IMR-90 (cell line): ENCODE data around the gene AKR1C4. TPM values are rescaled to one million over a fixed set of nuclear protein-coding genes. Genes with fewer than 3 reads are reported as not detected.

ENCODE experiments used
- ATAC-seq: fragments of 200-7000 bp; cut with Tn5 transposase; 2 replicates; pipeline ENCODE4 v1.9.1; 2020; ENCODE audit warnings: low read depth, mild to moderate bottlenecking, moderate library complexity
- BruUV-seq: library from RNA; stranded (reverse); fragments of 400-500 nt; replicated peaks from 2 replicates; lab custom pipeline; 2021; lab: Mats Ljungman, UMichigan
- CTCF ChIA-PET: fragments of 300-600 bp; formaldehyde crosslinking; extraction: SDS; loops from one replicate; lab custom pipeline; 2021; ENCODE audit warnings: antibody characterized with exemption; lab: Yijun Ruan, JAX
- POLR2A ChIA-PET: fragments of 300-600 bp; sonication (Branson Sonifier 250); formaldehyde crosslinking; loops from one replicate; lab custom pipeline; 2022; ENCODE audit warnings: antibody characterized with exemption; ENCODE audit not compliant: unreplicated experiment; lab: Charles Lee
- DNase-seq: peaks from one replicate; pipeline ENCODE4 v3.0.0; 2013
- H2AFZ ChIP-seq: replicated peaks from 2 replicates; pipeline ENCODE3; 2013; ENCODE audit warnings: low read length, mild to moderate bottlenecking; ENCODE audit not compliant: poor library complexity
- H2AK5ac ChIP-seq: 2 replicates; pipeline ENCODE4 v1.6.1; 2013; ENCODE audit warnings: low read depth, low read length, inconsistent platforms
- H2AK9ac ChIP-seq: replicated peaks from 2 replicates; pipeline ENCODE3; 2013; ENCODE audit warnings: mild to moderate bottlenecking, low read depth, low read length, moderate library complexity; ENCODE audit not compliant: poor library complexity
- H2BK120ac ChIP-seq: 2 replicates; pipeline ENCODE4 v1.6.1; 2013; ENCODE audit warnings: low read depth, low read length, inconsistent platforms
- H2BK15ac ChIP-seq: 3 replicates; pipeline ENCODE4 v1.6.1; 2013; ENCODE audit warnings: low read depth, low read length, inconsistent platforms
- H2BK20ac ChIP-seq: 2 replicates; pipeline ENCODE4 v1.6.1; 2013; ENCODE audit warnings: low read depth, mild to moderate bottlenecking, inconsistent platforms, low read length, moderate library complexity
- H2BK5ac ChIP-seq: 2 replicates; pipeline ENCODE4 v1.6.1; 2013; ENCODE audit warnings: mild to moderate bottlenecking, low read depth, low read length, inconsistent platforms; ENCODE audit not compliant: poor library complexity, severe bottlenecking
- H3K14ac ChIP-seq: replicated peaks from 2 replicates; pipeline ENCODE4 v1.6.1; 2013; ENCODE audit warnings: low read depth, low read length, inconsistent platforms
- H3K18ac ChIP-seq: 2 replicates; pipeline ENCODE4 v1.6.1; 2013; ENCODE audit warnings: low read depth, low read length, control low read depth
- H3K23ac ChIP-seq: 2 replicates; pipeline ENCODE4 v1.6.1; 2013; ENCODE audit warnings: low read depth, low read length, inconsistent platforms
- H3K27ac ChIP-seq: 2 replicates; pipeline ENCODE4 v1.5.1; 2013; ENCODE audit warnings: mild to moderate bottlenecking, control low read depth, low read length; ENCODE audit not compliant: insufficient read depth
- H3K27me3 ChIP-seq: 2 replicates; pipeline ENCODE4 v1.6.1; 2013; ENCODE audit warnings: low read length; ENCODE audit not compliant: control insufficient read depth, insufficient read depth
- H3K36me3 ChIP-seq: 2 replicates; pipeline ENCODE4 v1.6.1; 2013; ENCODE audit warnings: low read length, mixed read lengths; ENCODE audit not compliant: control insufficient read depth, insufficient read depth
- H3K4ac ChIP-seq: 2 replicates; pipeline ENCODE4 v1.6.1; 2013; ENCODE audit warnings: low read depth, low read length, inconsistent platforms
- H3K4me1 ChIP-seq: 2 replicates; pipeline ENCODE4 v1.6.1; 2013; ENCODE audit warnings: low read length, mixed read lengths; ENCODE audit not compliant: control insufficient read depth, insufficient read depth
- H3K4me2 ChIP-seq: 2 replicates; pipeline ENCODE4 v1.6.1; 2013; ENCODE audit warnings: low read depth, mild to moderate bottlenecking, control low read depth, low read length, moderate library complexity
- H3K4me3 ChIP-seq: 2 replicates; pipeline ENCODE4 v1.5.1; 2013; ENCODE audit warnings: low read depth, mild to moderate bottlenecking, control low read depth, low read length, moderate library complexity; ENCODE audit not compliant: insufficient read depth
- H3K56ac ChIP-seq: 2 replicates; pipeline ENCODE4 v1.6.1; 2013; ENCODE audit warnings: low read length, inconsistent platforms; ENCODE audit not compliant: insufficient read depth; ENCODE audit errors: extremely low read depth
- H3K79me1 ChIP-seq, 2 experiments: 2 replicates each; pipeline ENCODE4 v1.6.1; 2013; ENCODE audit warnings: low read length in 2 of 2, inconsistent platforms in 1 of 2, low read depth in 1 of 2
- H3K9ac ChIP-seq: 2 replicates; pipeline ENCODE4 v1.6.1; 2013; ENCODE audit warnings: low read depth, low read length, control low read depth
- H3K9me1 ChIP-seq: 2 replicates; pipeline ENCODE4 v1.6.1; 2013; ENCODE audit warnings: low read length, inconsistent platforms; ENCODE audit not compliant: insufficient read depth
- H3K9me3 ChIP-seq: 2 replicates; pipeline ENCODE4 v1.6.1; 2013; ENCODE audit warnings: low read length; ENCODE audit not compliant: control insufficient read depth, insufficient read depth
- H4K20me1 ChIP-seq: 2 replicates; pipeline ENCODE4 v1.6.1; 2013; ENCODE audit warnings: low read length, inconsistent platforms; ENCODE audit not compliant: insufficient read depth
- H4K5ac ChIP-seq: 2 replicates; pipeline ENCODE4 v1.6.1; 2013; ENCODE audit warnings: mild to moderate bottlenecking, low read depth, low read length, control low read depth
- H4K8ac ChIP-seq, 2 experiments: 2 replicates each; pipeline ENCODE4 v1.6.1; 2013; ENCODE audit warnings: low read depth in 2 of 2, low read length in 2 of 2, control low read depth in 1 of 2, inconsistent platforms in 1 of 2
- H4K91ac ChIP-seq: 2 replicates; pipeline ENCODE4 v1.6.1; 2013; ENCODE audit warnings: low read depth, low read length, inconsistent platforms; ENCODE audit not compliant: insufficient read depth
- CEBPB ChIP-seq: IDR thresholded peaks from 2 replicates; pipeline ENCODE4 v1.6.1; 2012; ENCODE audit warnings: low read depth, low read length, improper control_type of control experiment
- CHD1 ChIP-seq: IDR thresholded peaks from 2 replicates; pipeline ENCODE4 v1.6.1; 2012; ENCODE audit warnings: low read depth, low read length, improper control_type of control experiment
- FOS ChIP-seq: fragments of 150-350 bp; IDR thresholded peaks from 2 replicates; pipeline ENCODE4 v1.6.1; 2016; ENCODE audit warnings: low read depth, low read length
- MAFK ChIP-seq: IDR thresholded peaks from 2 replicates; pipeline ENCODE4 v1.6.1; 2012; ENCODE audit warnings: low read depth, low read length, improper control_type of control experiment
- NFE2L2 ChIP-seq: fragments of 150-350 bp; IDR thresholded peaks from 2 replicates; pipeline ENCODE4 v1.6.1; 2016; ENCODE audit warnings: low read depth, mild to moderate bottlenecking, low read length
- POLR2A ChIP-seq: IDR thresholded peaks from 2 replicates; pipeline ENCODE4 v1.6.1; 2012; ENCODE audit warnings: mild to moderate bottlenecking, low read depth, low read length
- RCOR1 ChIP-seq: IDR thresholded peaks from 2 replicates; pipeline ENCODE4 v1.6.1; 2012; ENCODE audit warnings: mild to moderate bottlenecking, low read length, improper control_type of control experiment; ENCODE audit not compliant: insufficient replicate concordance
- RFX5 ChIP-seq: IDR thresholded peaks from 2 replicates; pipeline ENCODE4 v1.8.0; 2012; ENCODE audit warnings: low read depth, mild to moderate bottlenecking, low read length, moderate library complexity
- SMC3 ChIP-seq: fragments of 150-350 bp; IDR thresholded peaks from 2 replicates; pipeline ENCODE4 v1.6.1; 2016; ENCODE audit warnings: low read depth, mild to moderate bottlenecking, antibody characterized with exemption, low read length, moderate library complexity
- USF2 ChIP-seq: fragments of 150-350 bp; IDR thresholded peaks from 2 replicates; pipeline ENCODE4 v1.6.1; 2017; ENCODE audit warnings: mild to moderate bottlenecking, antibody characterized with exemption, low read length, low read depth
- WGBS, 2 experiments: methylation state at CpG; one replicate each; pipeline versions ENCODE4 v1.1.5 to v1.1.7; 2013; ENCODE audit warnings: missing lambda C conversion rate in 2 of 2; ENCODE audit not compliant: insufficient read length in 1 of 2; ENCODE audit errors: extremely low coverage in 2 of 2; 5-methylcytosine and 5-hydroxymethylcytosine counted together
- dilution Hi-C: fragments of 300-500 bp; cut with HindIII; formaldehyde crosslinking; loops from one replicate; pipeline ENCODE4 v1.14.3; 2018; ENCODE audit warnings: low sequenced_read_pairs; ENCODE audit not compliant: unreplicated experiment
- in situ Hi-C: fragments of 300-500 bp; cut with MboI; formaldehyde crosslinking; loops from 3 replicates; pipeline ENCODE4 v1.14.3; 2019; ENCODE audit warnings: low sequenced_read_pairs, inconsistent platforms, mixed read lengths
- intact Hi-C: fragments of 100-400 bp; cut with micrococcal nuclease; formaldehyde crosslinking; loops from 2 replicates; pipeline ENCODE4 v1.10.0; 2022
- polyA plus RNA-seq, 3 experiments: library from polyadenylated mRNA; depleted of rRNA; stranded (reverse); fragments of >200 nt; gene quantifications; 2 replicates each; pipeline ENCODE4 v1.2.3, GENCODE V29; 2012; ENCODE audit warnings: low replicate concordance in 1 of 3
- total RNA-seq: library from RNA; depleted of rRNA; stranded (reverse); fragments of >200 nt; gene quantifications from 2 replicates; pipeline ENCODE4 v1.2.3, GENCODE V29; 2012

AKR1C4 gene
- total and polyA plus RNA-seq, 2 of the 4 experiments (the other 2 are of a cell fraction): not detected

- POLR2A ChIA-PET: no interaction called here
- no CpG with 5 or more reads among the region's 1 CpG for WGBS, 2 experiments
These were observed 40.7 kb upstream of the AKR1C4 start for GRCh38 chr10:5155951-5156350.

More at GRCh38 chr10:5155951-5156350, 40.7 kb upstream of the AKR1C4 start:
- no peak overlapping the region for H3K4me2 ChIP-seq
- no peak overlapping the region for H3K4me3 ChIP-seq
- H4K20me1 ChIP-seq: no peaks in the 10 kb centered on the region
- H3K9me1 ChIP-seq: no peaks in the 10 kb centered on the region
- no peak overlapping the region for H3K9ac ChIP-seq
- in situ Hi-C loops (no loop called here), intact Hi-C loops (no loop called here), dilution Hi-C loops (no loop called here)
- no peak overlapping the region for H4K91ac ChIP-seq
- H3K27ac ChIP-seq: no peak overlapping the region
- no peaks in the 10 kb centered on the region for H3K36me3 ChIP-seq
- no peak overlapping the region for H3K4ac ChIP-seq
- H2BK5ac ChIP-seq: no peak overlapping the region
- H4K8ac ChIP-seq: no peak overlapping the region
- no peak overlapping the region for H2AK5ac ChIP-seq
- H2AFZ ChIP-seq: no peak overlapping the region
- no peaks in the 10 kb centered on the region for H3K27me3 ChIP-seq
- H3K18ac ChIP-seq: no peak overlapping the region
- CTCF ChIA-PET: no interaction called here
- no peaks in the 10 kb centered on the region for H3K9me3 ChIP-seq
- ATAC-seq (no peak), DNase-seq (no peak)
- no peak overlapping the region for H2BK20ac ChIP-seq
- no peaks in the 10 kb centered on the region for H3K4me1 ChIP-seq
- no peak overlapping the region for H3K56ac ChIP-seq
- no peak overlapping the region for H3K14ac ChIP-seq
- no TSS peak for BruUV-seq
- H3K79me1 ChIP-seq: no peaks in the 10 kb centered on the region
- H2BK120ac ChIP-seq: no peak overlapping the region
- no peak overlapping the region for H2AK9ac ChIP-seq
- no peak overlapping the region for H4K5ac ChIP-seq
- no peak overlapping the region for H2BK15ac ChIP-seq
- TF ChIP-seq MAFK (no peak), NFE2L2 (no peak), CHD1 (no peak), SMC3 (no peak), FOS (no peak), USF2 (no peak), RFX5 (no peak), RCOR1 (no peak), CEBPB (no peak), POLR2A (no peak)
- no peak overlapping the region for H3K23ac ChIP-seq
